ENCODE results near the gene SLC45A2.

The SLC45A2 gene

GRCh38 chr5:34008802-34009201 lies 24.3 kb upstream of the SLC45A2 start:
- TF ChIP-seq CTCF (conservative IDR thresholded peaks at IDR 0.05; ENCODE audit: control insufficient read depth, insufficient read depth, low read depth, low read length), result no peak
- H3K4me3 ChIP-seq (ENCODE audit: control insufficient read depth, low read depth, low read length), result peak overlapping the region; percentile 69
- no peak for DNase-seq (ENCODE audit: low read depth)

- H3K4me3 ChIP-seq (ENCODE audit: control insufficient read depth, low read depth, low read length), result peak within 1 kb of the TSS; percentile 69
- DNase-seq (ENCODE audit: low read depth), result peak; percentile 88
- no peak for TF ChIP-seq CTCF (conservative IDR thresholded peaks at IDR 0.05; ENCODE audit: control insufficient read depth, insufficient read depth, low read depth, low read length)
These were observed 23.4 kb upstream of the SLC45A2 start, which contains the start of gene AMACR for GRCh38 chr5:34007621-34008600. TSS of gene AMACR (minus strand) at chr5:34008050. CDS start at chr5:34008019, 31 bp downstream.

- H3K4me3 ChIP-seq (ENCODE audit: control insufficient read depth, low read depth, low read length), result peak overlapping the region; percentile 69
- TF ChIP-seq CTCF (conservative IDR thresholded peaks at IDR 0.05; ENCODE audit: control insufficient read depth, insufficient read depth, low read depth, low read length), result no peak
- no peak for DNase-seq (ENCODE audit: low read depth)
These were observed 22.7 kb upstream of the SLC45A2 start for GRCh38 chr5:34007201-34007620.

GRCh38 chr5:34005681-34006080 lies 21.2 kb upstream of the SLC45A2 start:
- no peak for TF ChIP-seq CTCF (conservative IDR thresholded peaks at IDR 0.05; ENCODE audit: control insufficient read depth, insufficient read depth, low read depth, low read length)
- no peak for DNase-seq (ENCODE audit: low read depth)
- H3K4me3 ChIP-seq (ENCODE audit: control insufficient read depth, low read depth, low read length), result no peak overlapping the region

GRCh38 chr5:34005211-34005610 lies 20.7 kb upstream of the SLC45A2 start:
- H3K4me3 ChIP-seq (ENCODE audit: control insufficient read depth, low read depth, low read length), result no peak overlapping the region
- no peak for TF ChIP-seq CTCF (conservative IDR thresholded peaks at IDR 0.05; ENCODE audit: control insufficient read depth, insufficient read depth, low read depth, low read length)
- no peak for DNase-seq (ENCODE audit: low read depth)

GRCh38 chr5:34003941-34004340 lies 19.4 kb upstream of the SLC45A2 start:
- TF ChIP-seq CTCF (conservative IDR thresholded peaks at IDR 0.05; ENCODE audit: control insufficient read depth, insufficient read depth, low read depth, low read length), result no peak
- DNase-seq (ENCODE audit: low read depth), result no peak
- no peak overlapping the region for H3K4me3 ChIP-seq (ENCODE audit: control insufficient read depth, low read depth, low read length)
